COLO829 (cell line): ENCODE measurements around the gene SERPINB12.

Source experiments
- DNase-seq: peaks from one replicate; pipeline ENCODE4 v3.0.0; 2012; ENCODE audit warnings: low spot score

The SERPINB12 gene, protein sequence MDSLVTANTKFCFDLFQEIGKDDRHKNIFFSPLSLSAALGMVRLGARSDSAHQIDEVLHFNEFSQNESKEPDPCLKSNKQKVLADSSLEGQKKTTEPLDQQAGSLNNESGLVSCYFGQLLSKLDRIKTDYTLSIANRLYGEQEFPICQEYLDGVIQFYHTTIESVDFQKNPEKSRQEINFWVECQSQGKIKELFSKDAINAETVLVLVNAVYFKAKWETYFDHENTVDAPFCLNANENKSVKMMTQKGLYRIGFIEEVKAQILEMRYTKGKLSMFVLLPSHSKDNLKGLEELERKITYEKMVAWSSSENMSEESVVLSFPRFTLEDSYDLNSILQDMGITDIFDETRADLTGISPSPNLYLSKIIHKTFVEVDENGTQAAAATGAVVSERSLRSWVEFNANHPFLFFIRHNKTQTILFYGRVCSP

DNA sequence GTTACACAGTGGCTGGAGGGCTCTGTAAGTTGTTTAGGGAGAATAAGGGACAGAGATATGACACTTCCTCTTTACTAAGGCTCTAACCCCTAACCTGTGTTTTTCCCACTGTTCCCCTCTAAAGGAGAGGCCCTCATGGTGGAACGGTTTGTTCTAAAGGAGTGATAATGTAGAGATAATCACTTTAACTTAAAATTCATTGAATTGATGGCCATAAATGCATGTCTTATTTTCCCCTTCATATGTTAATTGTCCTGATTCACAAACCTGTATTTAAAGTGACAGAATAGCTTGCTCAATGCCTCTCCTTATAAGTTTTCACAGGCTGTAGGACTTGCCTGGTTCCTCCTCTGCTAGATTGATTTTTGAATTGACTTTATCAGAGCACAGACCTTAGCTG is at the start of gene SERPINB12:
TSS of gene SERPINB12 (plus strand) at position 301 of the 400 bp plus-strand sequence. CDS start 13,791 bp downstream, outside the sequence.
- no peak for DNase-seq

DNA sequence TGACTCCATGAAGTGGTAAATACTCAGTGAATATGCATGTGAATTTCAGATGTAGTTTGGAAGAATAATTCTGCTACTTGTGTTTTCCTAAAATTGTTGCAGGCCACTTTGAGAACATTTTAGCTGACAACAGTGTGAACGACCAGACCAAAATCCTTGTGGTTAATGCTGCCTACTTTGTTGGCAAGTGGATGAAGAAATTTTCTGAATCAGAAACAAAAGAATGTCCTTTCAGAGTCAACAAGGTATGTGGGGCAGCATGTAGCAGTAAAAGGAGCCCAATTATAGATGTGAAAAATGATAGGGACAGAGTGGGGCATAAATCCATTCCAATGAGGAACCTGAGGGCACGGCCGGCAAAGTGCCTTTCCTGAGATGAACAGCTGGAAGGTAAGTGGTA is 49.3 kb upstream of the SERPINB12 start:
- DNase-seq: no peak

DNA sequence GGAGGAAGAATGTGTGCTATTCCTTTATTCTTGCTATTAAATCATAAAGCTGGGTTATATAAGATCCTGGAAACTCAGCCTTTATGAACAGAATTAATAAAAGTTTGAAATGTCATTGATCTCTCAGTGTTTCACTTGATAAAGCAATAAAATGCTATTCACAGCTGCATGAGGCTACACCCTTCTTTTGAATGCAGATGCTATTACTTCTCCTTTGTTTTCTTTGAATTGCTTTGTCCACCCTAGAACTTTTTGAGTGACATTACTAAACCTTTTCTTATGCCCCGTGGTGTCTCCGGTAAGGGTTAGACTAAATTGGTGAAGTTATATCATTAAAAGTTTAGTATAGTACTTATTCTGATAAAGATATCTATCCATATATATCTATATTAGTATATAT is 46.5 kb upstream of the SERPINB12 start:
- no peak for DNase-seq

DNA sequence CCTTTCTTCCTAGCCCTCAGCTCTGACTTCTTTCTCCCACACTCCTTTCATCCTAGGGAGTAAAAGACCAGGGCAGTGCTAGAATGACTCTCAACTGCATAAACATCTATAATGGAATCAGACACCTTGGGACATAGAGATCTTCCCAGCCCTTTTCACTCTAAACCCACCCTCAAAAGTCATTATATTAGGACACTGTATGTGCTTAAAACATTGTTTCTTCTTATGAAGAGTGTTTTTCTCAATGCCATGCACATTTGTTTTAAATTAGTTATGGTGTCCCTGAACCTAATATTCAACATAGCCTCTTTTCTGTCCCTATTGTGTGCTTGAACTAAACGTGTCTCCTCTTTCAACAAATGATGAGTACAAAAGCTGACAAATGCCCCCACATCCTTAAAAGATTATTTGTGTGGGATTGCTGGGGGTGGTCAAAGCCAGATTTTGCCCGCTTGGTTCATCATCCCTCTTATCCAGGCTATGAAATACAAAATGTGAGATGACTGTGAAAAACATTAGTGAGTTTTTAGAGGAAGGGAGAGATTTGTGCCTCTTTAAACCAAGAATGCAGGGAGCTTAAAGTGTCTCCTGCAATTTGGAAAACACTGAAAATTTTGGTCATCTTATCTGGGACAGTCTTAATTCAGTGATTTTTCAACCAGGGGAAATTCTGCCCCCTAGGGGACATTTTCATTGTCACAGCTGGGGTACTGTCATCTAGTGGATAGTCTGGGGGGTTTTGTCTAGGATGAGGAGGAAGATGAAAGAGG is 36.4 kb upstream of the SERPINB12 start:
- DNase-seq: peak; percentile 28

DNA sequence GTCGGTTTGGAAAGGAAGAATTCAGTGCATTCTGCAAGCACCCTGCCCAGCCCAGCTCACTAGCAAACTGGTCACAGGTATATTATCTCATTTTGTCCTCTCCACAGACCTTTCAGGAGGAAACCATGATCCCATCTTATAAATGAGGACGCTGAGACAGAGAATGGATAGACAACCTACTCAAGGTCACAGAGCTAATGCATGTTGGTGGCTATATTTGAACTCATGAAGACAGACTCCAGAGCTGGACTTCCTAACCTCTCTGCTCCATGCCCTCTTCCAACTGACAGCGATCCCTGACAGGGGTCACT is 35.9 kb upstream of the SERPINB12 start:
- no peak for DNase-seq

DNA sequence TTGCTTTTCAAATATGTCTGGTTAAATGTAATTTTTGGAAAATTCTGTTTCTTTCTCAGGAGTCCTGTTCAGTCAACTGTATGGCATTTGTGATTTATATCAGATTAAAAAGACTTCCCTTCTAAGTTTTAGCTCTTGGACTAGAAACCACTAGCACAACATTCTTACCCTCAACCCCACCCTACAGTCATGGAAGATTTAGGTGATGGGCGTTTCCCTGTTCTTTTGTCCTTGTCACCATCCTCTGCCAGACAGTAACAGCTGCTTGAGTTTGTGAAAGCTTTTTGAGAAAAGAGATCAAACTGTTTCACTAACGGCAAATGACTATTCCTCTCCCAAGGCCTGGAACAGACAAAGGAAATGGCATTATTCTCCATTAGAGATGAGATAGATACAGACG is 33.6 kb upstream of the SERPINB12 start:
- DNase-seq: no peak

DNA sequence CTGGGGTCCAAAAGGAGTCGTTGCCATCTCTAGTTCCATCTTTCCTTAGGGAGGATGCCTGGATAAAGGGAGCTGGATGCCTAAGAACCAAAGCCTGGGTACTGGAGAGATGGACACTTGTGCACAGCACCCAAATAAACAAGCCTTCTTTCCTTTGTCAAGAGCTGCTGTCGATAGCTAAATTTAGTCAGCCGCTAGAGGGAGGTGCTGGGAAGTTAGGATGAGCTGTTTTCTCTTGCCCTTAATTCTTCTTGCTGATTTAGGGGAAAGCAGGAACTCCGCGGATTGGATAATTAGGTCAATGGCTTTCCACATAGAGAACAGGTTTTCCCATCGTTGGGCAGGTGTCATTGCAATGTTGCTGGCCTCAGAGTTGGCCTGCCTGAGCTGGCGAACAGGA is 30.9 kb upstream of the SERPINB12 start:
- peak; percentile 20 for DNase-seq

DNA sequence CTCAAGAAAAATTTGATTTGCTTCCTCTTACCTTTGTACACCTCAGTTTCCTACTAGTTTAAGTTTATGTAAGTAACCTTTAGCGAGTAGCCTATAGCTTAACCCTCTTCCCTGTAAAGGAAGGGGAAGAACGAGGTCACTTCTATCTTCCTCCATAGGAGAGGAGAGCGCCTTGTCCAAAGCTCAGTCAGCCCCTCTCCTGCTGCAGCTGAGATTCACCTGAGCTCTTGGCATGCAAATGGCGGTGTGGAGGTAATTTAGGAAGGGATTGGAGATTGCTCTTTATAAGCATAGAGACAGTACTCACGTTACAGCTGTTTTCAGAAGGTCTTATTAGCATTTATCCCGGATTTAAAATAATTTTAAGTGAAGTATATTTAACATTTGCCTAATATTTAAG is 27.8 kb upstream of the SERPINB12 start:
- no peak for DNase-seq

DNA sequence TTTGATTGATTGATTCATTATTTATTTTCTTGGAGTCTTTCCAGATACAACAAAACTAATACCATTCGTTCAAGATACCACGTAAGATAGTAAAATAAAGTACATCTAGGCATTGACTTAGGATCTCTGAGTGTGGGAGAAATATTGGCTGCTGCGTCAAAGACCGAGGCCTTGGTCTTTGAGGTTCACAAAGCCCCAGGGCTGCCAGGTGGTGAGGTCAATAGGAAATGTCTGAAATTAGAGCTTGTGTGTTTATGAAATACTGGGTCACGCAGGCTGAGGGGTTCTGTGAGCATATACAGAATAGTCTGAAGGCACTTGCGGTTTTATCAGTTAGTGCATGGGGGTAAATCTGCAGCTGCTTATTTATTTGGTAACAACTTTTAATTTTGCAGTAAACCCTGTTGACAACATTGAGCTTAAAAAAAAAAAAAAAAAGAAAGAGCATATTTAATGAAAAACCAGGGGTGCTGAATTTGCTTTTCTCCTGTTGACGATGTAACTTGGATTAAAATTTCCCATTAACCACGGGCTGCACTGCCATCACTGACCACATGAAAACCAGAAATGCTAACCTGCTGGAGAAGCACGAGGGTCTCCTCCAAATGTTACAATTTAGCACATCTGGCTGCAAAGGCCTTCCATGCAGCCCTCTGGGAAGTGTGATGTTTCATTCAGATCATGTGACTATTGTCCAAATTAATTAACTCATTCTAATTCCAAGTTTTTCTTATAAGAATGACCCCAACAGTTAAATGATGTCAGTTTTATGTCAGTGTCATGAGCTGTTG is 27.1 kb upstream of the SERPINB12 start:
- no peak for DNase-seq

DNA sequence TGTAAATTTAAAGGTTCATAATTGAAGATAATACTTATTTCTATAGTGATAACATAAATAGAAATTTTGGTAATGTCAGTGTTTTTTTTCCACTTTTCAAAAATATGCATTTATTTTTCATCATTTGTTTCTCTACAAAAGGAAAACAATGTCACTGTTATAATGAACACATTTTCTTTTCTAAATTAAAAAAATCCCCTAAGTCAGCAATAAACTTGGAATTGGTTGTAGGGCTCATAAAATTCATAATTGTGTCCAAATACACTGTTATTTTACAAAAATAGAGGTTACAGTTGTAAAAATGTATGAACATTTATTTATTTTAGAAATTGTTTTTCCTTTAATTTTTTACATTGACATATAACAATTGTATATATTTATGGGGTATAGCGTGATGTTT is 26.4 kb upstream of the SERPINB12 start:
- no peak for DNase-seq

DNA sequence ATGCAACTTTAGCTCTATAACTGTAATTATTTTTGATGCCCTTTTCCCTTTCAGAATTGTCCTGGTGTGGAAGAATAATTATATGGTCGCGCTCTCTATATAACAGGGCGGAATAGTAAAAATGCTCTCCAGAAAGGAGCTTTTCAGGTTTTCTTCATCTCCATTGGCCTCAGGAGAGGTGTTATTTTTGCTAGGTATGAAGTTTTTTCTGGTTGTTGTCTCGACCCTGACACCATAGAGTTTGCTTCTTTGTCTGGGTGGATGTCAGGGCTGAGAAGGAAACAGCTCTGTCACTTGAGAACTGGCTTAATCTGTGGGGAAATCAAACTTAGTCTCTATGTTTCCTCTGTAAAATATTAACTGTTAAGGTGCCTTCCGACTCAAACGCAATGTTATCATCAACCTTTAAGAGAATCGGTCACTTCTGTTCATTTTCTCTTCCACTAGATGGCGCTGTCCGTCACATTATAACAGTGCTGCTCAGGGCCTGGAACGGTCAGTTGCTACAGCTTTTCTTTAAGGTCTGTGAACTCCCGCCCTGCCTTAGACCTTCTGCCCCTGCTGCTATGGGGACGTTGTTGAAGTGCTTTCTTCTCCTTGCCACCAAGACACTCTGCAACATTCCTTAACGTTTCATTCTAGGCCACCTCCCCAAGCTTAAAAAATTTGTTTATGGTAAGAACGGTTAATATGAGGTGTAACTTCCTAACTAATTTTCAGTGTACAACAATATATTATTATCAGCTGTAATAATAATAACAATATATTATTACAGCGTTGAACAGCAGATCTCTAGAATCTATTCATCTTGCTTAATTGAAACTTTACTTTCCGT is 23.8 kb upstream of the SERPINB12 start:
- DNase-seq: peak; percentile 27

DNA sequence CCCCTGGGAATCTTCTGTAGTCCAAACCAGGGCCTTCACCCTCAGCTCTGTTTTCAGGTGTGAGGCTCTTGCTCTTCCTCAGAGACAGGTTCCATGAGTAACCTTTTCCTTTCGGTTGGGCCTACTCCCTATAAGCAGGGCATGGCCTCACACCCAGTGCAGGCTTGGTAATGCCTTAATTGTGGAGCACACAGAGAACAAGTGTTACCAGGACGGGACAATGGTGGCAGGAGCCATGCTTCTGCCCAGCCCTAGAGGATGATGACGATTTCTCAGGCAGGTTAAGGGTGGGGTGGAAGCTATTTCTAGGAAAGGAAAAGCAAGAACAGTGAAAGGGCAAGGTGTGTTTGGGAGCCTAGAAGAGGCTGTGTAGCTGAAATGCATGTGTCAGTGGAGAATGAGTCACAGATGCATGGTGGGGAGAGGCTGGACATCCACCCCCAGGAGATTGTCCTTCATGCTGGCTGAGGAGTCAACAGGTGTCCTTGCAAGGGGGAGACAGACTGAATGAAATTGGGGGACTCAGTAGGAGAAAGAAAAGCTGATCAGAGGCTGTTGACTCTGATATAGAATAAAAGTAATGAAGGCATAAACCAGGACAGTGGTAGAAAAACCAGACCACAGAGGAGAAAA is 22.0 kb upstream of the SERPINB12 start:
- DNase-seq: no peak

DNA sequence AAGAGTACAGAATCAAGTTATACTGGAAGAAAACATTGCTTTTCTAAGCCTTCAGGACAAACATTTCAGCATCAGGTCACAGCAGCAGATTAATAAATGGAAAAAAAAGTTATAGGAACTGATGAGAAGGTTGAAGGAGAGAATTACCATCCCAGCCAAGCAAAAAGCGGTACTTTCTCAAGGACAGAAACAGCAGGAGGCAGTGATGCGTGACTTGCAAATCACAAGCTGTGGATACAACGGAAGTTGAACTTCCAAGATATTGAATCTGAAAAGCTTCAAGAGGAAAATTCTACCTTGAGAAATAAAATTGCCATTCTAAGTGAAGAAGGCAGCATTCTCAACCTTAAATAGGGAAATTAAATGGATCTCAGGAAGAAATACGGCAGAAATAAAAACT is 18.5 kb upstream of the SERPINB12 start:
- no peak for DNase-seq

DNA sequence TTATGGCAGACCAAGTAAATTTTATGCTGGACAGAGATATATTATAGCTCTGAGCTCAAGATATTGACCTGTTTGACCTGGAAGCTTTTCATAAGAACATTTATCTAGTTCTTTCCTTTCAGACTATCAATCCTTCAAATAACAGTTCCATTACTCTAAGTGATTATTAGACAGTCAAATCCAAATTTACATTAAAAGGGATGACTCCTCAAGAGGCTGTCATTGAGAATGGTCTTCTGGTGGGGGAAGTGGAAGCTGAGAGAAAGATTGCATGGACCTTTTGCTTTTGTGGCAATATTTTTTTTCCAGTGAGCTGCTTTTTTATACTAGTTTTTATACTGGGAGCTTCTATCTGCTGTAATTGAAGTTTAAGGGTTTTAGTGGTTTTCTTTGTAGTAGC is 14.9 kb upstream of the SERPINB12 start:
- no peak for DNase-seq

DNA sequence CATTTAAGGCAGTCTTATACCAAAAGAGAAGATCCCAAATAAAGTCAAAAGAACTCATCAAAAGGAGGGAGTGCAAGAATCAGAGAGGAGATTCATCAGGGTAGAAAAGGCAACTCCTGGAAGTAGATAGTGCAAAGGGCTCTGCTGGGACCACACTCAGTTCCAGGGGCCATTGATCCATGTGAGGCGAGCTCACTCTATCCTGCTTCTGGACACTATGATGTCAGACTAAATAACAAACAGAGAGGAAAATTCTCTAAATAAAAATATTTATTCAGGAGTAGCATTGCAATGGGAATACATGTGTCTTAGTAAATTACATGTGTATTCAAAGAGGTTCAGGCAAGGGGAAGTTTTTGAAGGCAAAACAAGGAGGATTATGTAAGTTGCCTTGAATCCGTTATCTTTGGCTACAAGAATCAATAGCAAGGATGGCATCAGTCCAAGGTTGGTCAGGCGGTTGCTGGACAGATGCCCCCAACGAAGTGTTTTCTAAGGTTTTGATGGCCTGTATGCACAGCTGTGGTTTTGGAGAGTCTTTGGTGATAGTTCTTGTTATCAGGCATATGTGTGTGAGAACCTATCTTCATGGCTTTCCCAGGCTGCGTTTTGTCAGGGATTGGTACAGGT is 13.2 kb upstream of the SERPINB12 start:
- no peak for DNase-seq

DNA sequence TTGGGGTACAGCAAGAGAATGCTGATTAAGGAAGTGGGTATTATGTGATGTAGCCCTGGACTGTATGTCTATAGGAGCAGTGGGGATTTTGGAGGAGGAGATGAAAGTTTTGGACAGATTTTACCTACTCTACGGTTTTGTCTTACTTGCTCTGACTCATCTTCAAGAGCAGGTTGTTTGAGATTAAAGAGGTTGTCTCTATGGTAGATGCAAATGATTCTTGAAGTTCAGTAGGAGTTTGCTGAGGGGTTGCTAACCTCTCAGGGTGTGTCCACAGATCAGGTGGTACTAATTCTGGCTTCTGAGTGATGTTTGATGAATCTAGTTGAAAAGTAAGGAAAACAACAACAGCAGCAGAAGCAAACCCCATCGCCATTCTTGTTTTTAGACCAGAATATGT is 9.7 kb upstream of the SERPINB12 start:
- no peak for DNase-seq

DNA sequence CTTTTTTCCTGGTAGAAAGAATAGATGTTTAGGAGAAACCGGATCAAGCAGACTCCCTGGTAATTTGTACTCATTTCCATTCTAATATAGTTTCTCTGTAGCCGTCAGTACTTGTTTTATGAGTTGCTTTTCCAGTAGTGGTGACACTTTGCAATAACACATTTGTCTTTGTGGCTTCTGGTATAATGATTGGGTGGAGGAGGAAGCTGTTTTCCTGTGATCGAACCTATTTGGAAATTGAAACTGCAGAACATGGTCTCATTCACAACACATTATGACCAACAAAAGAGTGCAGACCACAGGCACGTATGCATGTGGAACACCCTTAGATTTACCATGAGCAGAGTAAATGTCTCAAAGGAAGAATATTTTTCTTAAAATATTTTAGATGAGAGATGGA is 7.6 kb upstream of the SERPINB12 start:
- no peak for DNase-seq

DNA sequence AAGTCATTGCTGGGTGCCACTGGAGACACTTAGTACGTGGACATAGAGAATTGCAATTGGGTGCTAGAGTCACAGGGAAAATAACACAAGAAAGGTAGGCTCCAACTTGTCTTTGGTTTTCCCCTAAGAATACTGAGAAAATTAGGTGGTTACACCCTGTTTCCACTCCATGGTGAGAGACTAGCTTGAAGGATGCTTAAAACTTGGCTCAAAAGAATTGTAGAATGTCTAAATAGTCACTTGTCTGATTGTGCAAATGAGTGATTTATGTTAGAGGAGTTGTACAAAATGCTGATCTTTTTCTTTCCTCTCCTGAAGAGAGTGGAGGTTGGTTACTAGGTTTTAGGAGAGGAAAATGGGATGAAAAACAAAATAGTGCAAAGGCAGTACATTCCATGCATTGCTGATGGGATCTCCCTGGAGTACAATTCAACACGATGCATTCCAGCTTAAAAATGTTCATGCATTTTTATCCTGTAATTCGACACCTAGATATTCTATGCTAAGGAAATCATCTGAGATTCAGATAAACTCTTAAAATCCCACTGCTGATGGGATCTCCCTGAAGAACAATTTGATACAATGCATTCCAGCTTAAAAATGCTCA is 2.2 kb upstream of the SERPINB12 start:
- DNase-seq: peak; percentile 14

DNA sequence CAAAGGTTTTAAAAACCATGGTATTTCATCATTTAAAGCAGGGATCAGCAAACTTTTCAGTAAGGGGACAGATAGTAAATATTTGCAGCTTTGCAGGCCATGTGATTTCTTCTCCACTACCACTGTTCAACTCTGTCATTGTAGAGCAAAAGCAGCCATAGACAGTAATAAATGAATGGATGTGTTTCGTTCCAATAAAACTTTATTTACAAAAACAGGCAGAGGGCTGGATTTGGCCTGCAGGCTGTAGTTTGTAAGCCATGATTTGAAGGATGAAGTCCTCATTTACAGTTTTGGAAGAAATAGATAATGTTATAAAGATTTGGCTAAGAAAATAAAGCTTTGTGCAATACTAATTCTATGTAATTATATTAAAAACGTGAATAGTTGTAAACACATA is 1.8 kb downstream of the SERPINB12 start:
- DNase-seq: no peak

DNA sequence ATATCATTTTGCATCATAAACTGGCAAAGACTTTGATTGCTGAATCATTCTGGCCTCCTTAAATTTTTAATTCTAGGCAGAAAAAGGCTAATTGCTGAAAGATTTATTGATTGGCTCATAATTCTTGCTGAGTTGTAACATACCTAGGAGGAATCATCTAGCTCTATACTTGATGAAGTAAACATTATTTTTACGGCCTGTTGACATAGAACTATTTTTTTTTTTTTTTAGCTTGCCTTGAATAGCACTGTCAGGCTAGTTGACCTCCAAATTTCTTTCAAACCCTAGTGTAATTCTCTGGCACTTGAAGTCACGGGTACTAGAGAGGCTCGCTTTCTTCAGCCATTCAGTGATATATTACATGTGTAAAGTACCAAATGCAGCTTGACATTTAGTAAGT is 2.8 kb downstream of the SERPINB12 start:
- DNase-seq: no peak

DNA sequence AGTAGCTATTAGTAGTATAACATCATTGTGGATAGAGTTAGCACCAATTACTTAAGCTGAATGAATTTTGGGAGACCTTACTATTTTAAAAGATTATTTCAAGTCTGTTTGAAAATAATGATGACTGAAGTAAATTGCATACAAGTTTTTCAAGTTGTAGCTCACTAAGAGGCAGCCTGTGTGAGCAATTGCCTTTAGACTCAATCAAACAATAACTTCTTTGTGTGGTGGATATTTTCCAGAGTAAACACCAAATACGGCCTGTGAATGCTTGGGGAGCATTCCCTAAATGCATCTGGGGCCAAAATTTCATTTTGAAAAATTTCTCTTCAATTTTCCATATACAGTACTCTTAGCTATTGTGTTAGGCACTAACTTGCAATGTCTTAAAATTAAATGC is 7.9 kb downstream of the SERPINB12 start:
- DNase-seq: peak; percentile 68
